ENCODE data around the gene PDE4D. TPM values are rescaled to one million over a fixed set of nuclear protein-coding genes. Genes with fewer than 3 reads are reported as not detected.

Gene PDE4D
- total and polyA plus RNA-seq, 2 of the 4 experiments (the other 2 are of a cell fraction), result 1.4 to 7.9 TPM

GRCh38 chr5:59753599-59753998 lies 139.9 kb downstream of the PDE4D start:
- Histone ChIP-seq H3K36me3 (ENCODE audit: control insufficient read depth, insufficient read depth, low read length) (no peaks in the 10 kb centered on the region), H3K18ac (ENCODE audit: low read depth, low read length) (no peak overlapping the region), H3K27ac (ENCODE audit: insufficient read depth, low read length) (no peak overlapping the region), H3K27me3 (ENCODE audit: control insufficient read depth, insufficient read depth, low read length) (no peaks in the 10 kb centered on the region), H4K91ac (ENCODE audit: insufficient read depth, low read depth, low read length) (no peak overlapping the region), H3K9ac (ENCODE audit: low read depth, low read length) (no peak overlapping the region), H3K9me3 (ENCODE audit: control insufficient read depth, insufficient read depth, low read length) (no peaks in the 10 kb centered on the region), H4K5ac (ENCODE audit: low read depth, low read length) (no peak overlapping the region), H3K4ac (ENCODE audit: low read depth, low read length) (no peak overlapping the region), H2BK15ac (ENCODE audit: low read depth, low read length) (no peak overlapping the region), H2AK5ac (ENCODE audit: low read depth, low read length) (no peak overlapping the region), H3K4me2 (ENCODE audit: low read depth, low read length) (no peak overlapping the region), H2BK120ac (ENCODE audit: low read depth, low read length) (no peak overlapping the region), H3K56ac (ENCODE audit: extremely low read depth, insufficient read depth, low read length) (no peak overlapping the region), H2AK9ac (replicated peaks; ENCODE audit: low read depth, low read length, poor library complexity) (no peak overlapping the region), H2BK5ac (ENCODE audit: low read depth, low read length, poor library complexity, severe bottlenecking) (no peak overlapping the region), H3K23ac (ENCODE audit: low read depth, low read length) (no peak overlapping the region), H4K8ac (ENCODE audit: low read depth in 2 of 2, low read length in 2 of 2) (no peak overlapping the region), H3K4me3 (ENCODE audit: insufficient read depth, low read depth, low read length) (no peak overlapping the region), H3K9me1 (ENCODE audit: insufficient read depth, low read length) (no peaks in the 10 kb centered on the region), H4K20me1 (ENCODE audit: insufficient read depth, low read length) (no peaks in the 10 kb centered on the region), H3K14ac (replicated peaks; ENCODE audit: low read depth, low read length) (no peak overlapping the region), H2BK20ac (ENCODE audit: low read depth, low read length) (no peak overlapping the region), H2AFZ (replicated peaks; ENCODE audit: low read length, poor library complexity) (no peak overlapping the region), H3K4me1 (ENCODE audit: control insufficient read depth, insufficient read depth, low read length) (no peaks in the 10 kb centered on the region), H3K79me1 (ENCODE audit: low read depth in 1 of 2, low read length in 2 of 2) (no peaks in the 10 kb centered on the region)
- intact Hi-C loops (cut with micrococcal nuclease), result no loop called here
- TF ChIP-seq NFE2L2 (IDR thresholded peaks at IDR 0.05; ENCODE audit: low read depth, low read length) (no peak), MAFK (IDR thresholded peaks at IDR 0.05; ENCODE audit: low read depth, low read length) (no peak), CHD1 (IDR thresholded peaks at IDR 0.05; ENCODE audit: low read depth, low read length) (no peak), MAZ (IDR thresholded peaks at IDR 0.05; ENCODE audit: borderline replicate concordance, low read depth, low read length) (no peak), FOS (IDR thresholded peaks at IDR 0.05; ENCODE audit: low read depth, low read length) (no peak)
- CTCF ChIA-PET, result no interaction called here
- POLR2A ChIA-PET (ENCODE audit: unreplicated experiment), result no interaction called here
- no peak for DNase-seq
- WGBS, 2 experiments (ENCODE audit: extremely low coverage in 2 of 2, insufficient read length in 1 of 2), result no CpG with 5 or more reads among the region's 3 CpGs
- in situ Hi-C loops (cut with MboI; ENCODE audit: low sequenced_read_pairs), result no loop called here
- BruUV-seq (replicated peaks), result no TSS peak
- ATAC-seq (ENCODE audit: low read depth), result no peak
- dilution Hi-C loops (cut with HindIII; ENCODE audit: low sequenced_read_pairs, unreplicated experiment), result no loop called here

Measured in IMR-90 (cell line).